HCT116 (cell line): Measurements from ENCODE around the gene TREM1. TPM values are rescaled to one million over a fixed set of nuclear protein-coding genes. Genes with fewer than 3 reads are reported as not detected.

Source experiments
- ATAC-seq: fragments of 200-7000 bp; cut with Tn5 transposase; 2 replicates; pipeline ENCODE4 v1.9.1; 2020; ENCODE audit warnings: mild to moderate bottlenecking, moderate library complexity
- BruUV-seq: library from RNA; stranded (reverse); fragments of 400-500 nt; replicated peaks from 2 replicates; lab custom pipeline; 2021; lab: Mats Ljungman, UMichigan
- CTCF ChIA-PET: fragments of 300-600 bp; sonication (Branson Sonifier 250); formaldehyde crosslinking; loops from one replicate; lab custom pipeline; 2021; ENCODE audit warnings: antibody characterized with exemption; lab: Charles Lee
- POLR2A ChIA-PET: fragments of 300-600, 350-600 bp; sonication (Branson Sonifier 250); formaldehyde crosslinking; loops from one replicate; lab custom pipeline; 2021; ENCODE audit warnings: antibody characterized with exemption; lab: Charles Lee
- RAD21 ChIA-PET, 2 experiments: fragments of 300-600 bp; sonication (Branson Sonifier 250); formaldehyde crosslinking; loops; one replicate each; lab custom pipeline; 2023; ENCODE audit warnings: low total read pairs in 2 of 2; ENCODE audit not compliant: uncharacterized antibody in 2 of 2, unreplicated experiment in 2 of 2, low non-redundant PET in 1 of 2; lab: Charles Lee
- DNase-seq: peaks from one replicate; pipeline ENCODE4 v3.0.0-alpha.2; 2010; ENCODE audit warnings: low read depth, low spot score
- H2AFZ ChIP-seq: fragments of 200-600 bp; shearing (Covaris generic), sonication (generic); 2 replicates; pipeline ENCODE4 v1.6.1; 2017; ENCODE audit warnings: low read depth, mixed run types, mixed read lengths, antibody characterized with exemption, low read length; ENCODE audit not compliant: poor library complexity, severe bottlenecking
- H3K27ac ChIP-seq: 2 replicates; pipeline ENCODE4 v1.5.1; 2012; ENCODE audit warnings: low read depth, low read length
- H3K27me3 ChIP-seq: fragments of 200-600 bp; sonication (generic); 2 replicates; pipeline ENCODE4 v1.6.1; 2016; ENCODE audit warnings: mixed run types, low read length, mixed read lengths; ENCODE audit not compliant: insufficient read depth
- H3K36me3 ChIP-seq, 2 experiments: fragments of 200-500 bp in 1 of 2; fragments of 200-600 bp in 1 of 2; sonication (Bioruptor generic) in 1 of 2; sonication (generic) in 1 of 2; 2 replicates each; pipeline versions ENCODE4 v1.5.1 to v1.6.1; 2014 to 2016; ENCODE audit warnings: low read length in 2 of 2, inconsistent platforms in 1 of 2, mixed read lengths in 1 of 2, mixed run types in 1 of 2; ENCODE audit not compliant: insufficient read depth in 2 of 2, control insufficient read depth in 1 of 2
- H3K4me1 ChIP-seq, 2 experiments: fragments of 200-600 bp in 1 of 2; sonication (generic) in 1 of 2; 2 replicates each; pipeline versions ENCODE4 v1.5.1 to v1.6.1; 2012 to 2017; ENCODE audit warnings: low read length in 2 of 2, inconsistent platforms in 1 of 2, mild to moderate bottlenecking in 1 of 2, mixed read lengths in 1 of 2, mixed run types in 1 of 2, moderate library complexity in 1 of 2; ENCODE audit not compliant: insufficient read depth in 2 of 2, control insufficient read depth in 1 of 2
- H3K4me2 ChIP-seq: fragments of 200-600 bp; sonication (generic); 2 replicates; pipeline ENCODE4 v1.6.1; 2017; ENCODE audit warnings: mixed run types, low read length, mixed read lengths
- H3K4me3 ChIP-seq, 2 experiments: fragments of 200-600 bp in 1 of 2; sonication (generic) in 1 of 2; replicated peaks in 1 of 2; 2 replicates each; pipeline ENCODE4 v1.5.1; 2011 to 2016; ENCODE audit warnings: low read length in 2 of 2, control low read depth in 1 of 2, low read depth in 1 of 2, mild to moderate bottlenecking in 1 of 2, mixed read lengths in 1 of 2, mixed run types in 1 of 2
- H3K79me2 ChIP-seq: fragments of 200-600 bp; sonication (generic); 2 replicates; pipeline ENCODE4 v1.6.1; 2017; ENCODE audit warnings: mild to moderate bottlenecking, mixed run types, low read length, moderate library complexity, mixed read lengths; ENCODE audit not compliant: insufficient read depth
- H3K9ac ChIP-seq: fragments of 200-600 bp; sonication (generic); 2 replicates; pipeline ENCODE4 v1.6.1; 2016; ENCODE audit warnings: low read length, mixed read lengths
- H3K9me2 ChIP-seq: fragments of 200-600 bp; sonication (generic), shearing (Covaris generic); 2 replicates; pipeline ENCODE4 v1.6.1; 2017; ENCODE audit warnings: mixed run types, mild to moderate bottlenecking, moderate library complexity; ENCODE audit not compliant: insufficient read depth
- H3K9me3 ChIP-seq, 2 experiments: fragments of 200-500 bp in 1 of 2; fragments of 200-600 bp in 1 of 2; sonication (Bioruptor generic) in 1 of 2; sonication (generic) in 1 of 2; 2 replicates each; pipeline ENCODE4 v1.6.1; 2014 to 2017; ENCODE audit warnings: low read length in 2 of 2, mixed read lengths in 2 of 2, inconsistent platforms in 1 of 2, low read depth in 1 of 2, mild to moderate bottlenecking in 1 of 2, mixed run types in 1 of 2, moderate library complexity in 1 of 2; ENCODE audit not compliant: control insufficient read depth in 1 of 2, insufficient read depth in 1 of 2
- H4K20me1 ChIP-seq: fragments of 200-600 bp; sonication (generic), shearing (Covaris generic); 2 replicates; pipeline ENCODE4 v1.6.1; 2017; ENCODE audit warnings: mixed run types, mild to moderate bottlenecking, moderate library complexity; ENCODE audit not compliant: insufficient read depth
- EGR1 ChIP-seq: IDR thresholded peaks from 2 replicates; pipeline ENCODE4 v1.6.1; 2012; ENCODE audit warnings: low read depth
- EZH2 ChIP-seq: fragments of 200-600 bp; sonication (generic); IDR thresholded peaks from 2 replicates; pipeline ENCODE4 v1.6.1; 2017; ENCODE audit warnings: antibody characterized with exemption, mixed run types
- EZH2phosphoT487 ChIP-seq: fragments of 200-600 bp; IDR thresholded peaks from 2 replicates; pipeline ENCODE4 v1.6.1; 2018; ENCODE audit warnings: antibody characterized with exemption, borderline replicate concordance
- POLR2A ChIP-seq: IDR thresholded peaks from 2 replicates; pipeline ENCODE4 v1.7.0; 2011; ENCODE audit warnings: borderline replicate concordance; ENCODE audit not compliant: insufficient read depth, insufficient read length; ENCODE audit errors: extremely low read depth
- POLR2AphosphoS5 ChIP-seq: IDR thresholded peaks from 2 replicates; pipeline ENCODE4 v1.6.1; 2011; ENCODE audit warnings: mild to moderate bottlenecking, low read depth, low read length, moderate library complexity
- SP1 ChIP-seq: IDR thresholded peaks from 2 replicates; pipeline ENCODE4 v1.6.1; 2012; ENCODE audit warnings: low read depth
- SRF ChIP-seq: IDR thresholded peaks from 2 replicates; pipeline ENCODE4 v1.6.1; 2012; ENCODE audit warnings: low read depth
- TCF7L2 ChIP-seq: IDR thresholded peaks from 2 replicates; pipeline ENCODE4 v1.7.0; 2011; ENCODE audit warnings: borderline replicate concordance, inconsistent platforms; ENCODE audit not compliant: insufficient read depth, insufficient read length; ENCODE audit errors: extremely low read depth
- YY1 ChIP-seq: IDR thresholded peaks from 2 replicates; pipeline ENCODE4 v1.6.1; 2011; ENCODE audit warnings: low read length, low read depth, moderate library complexity, mild to moderate bottlenecking; ENCODE audit not compliant: insufficient replicate concordance; ENCODE audit errors: extremely low read depth
- ZFX ChIP-seq: fragments of 450-650 bp; IDR thresholded peaks from 2 replicates; pipeline ENCODE4 v1.6.1; 2017
- ZNF274 ChIP-seq: fragments of 200-500 bp; sonication (Bioruptor generic); IDR thresholded peaks from 2 replicates; pipeline ENCODE4 v1.6.1; 2014; ENCODE audit warnings: mild to moderate bottlenecking, low read depth, low read length, inconsistent platforms
- intact Hi-C: fragments of 100-400 bp; cut with micrococcal nuclease; formaldehyde crosslinking; loops from 2 replicates; pipeline ENCODE4 v1.10.0; 2022
- total RNA-seq: library from RNA; stranded (reverse); gene quantifications from one replicate; pipeline ENCODE4 v1.2.1, GENCODE V29; 2021; ENCODE audit not compliant: unreplicated experiment
- TF ChIP-seq, protein P1 (sequence below): IDR thresholded peaks from 2 replicates; pipeline ENCODE4 v1.6.1; 2012
- TF ChIP-seq, protein P2 (sequence below), 3 experiments: fragments of 200-600 bp in 1 of 3; sonication (generic) in 1 of 3; IDR thresholded peaks in 2 of 3; conservative IDR thresholded peaks in 1 of 3; 2 replicates each; pipeline ENCODE4 v1.5.1; 2012 to 2017; ENCODE audit warnings: low read depth in 2 of 3, low read length in 2 of 3, antibody characterized with exemption in 1 of 3, borderline replicate concordance in 1 of 3, control low read depth in 1 of 3, mild to moderate bottlenecking in 1 of 3, mixed read lengths in 1 of 3, mixed run types in 1 of 3, moderate library complexity in 1 of 3; ENCODE audit not compliant: insufficient read depth in 1 of 3

The TREM1 gene
- total RNA-seq, 1 experiment from 2014 or later: 0.22 TPM

- ChIA-PET CTCF (no interaction called here), RAD21 (no interaction called here), POLR2A (no interaction called here)
- no peak overlapping the region for H2AFZ ChIP-seq
- H3K9me2 ChIP-seq: no peaks in the 10 kb centered on the region
- H4K20me1 ChIP-seq: no peaks in the 10 kb centered on the region
- DNase-seq (no peak), ATAC-seq (no peak)
- TF ChIP-seq EZH2phosphoT487 (no peak), EGR1 (no peak), SRF (no peak), TCF7L2 (no peak), YY1 (no peak), ZNF274 (no peak), EZH2 (no peak), POLR2AphosphoS5 (no peak), ZFX (no peak), POLR2A (no peak), SP1 (no peak)
- TF ChIP-seq, protein P1, sequence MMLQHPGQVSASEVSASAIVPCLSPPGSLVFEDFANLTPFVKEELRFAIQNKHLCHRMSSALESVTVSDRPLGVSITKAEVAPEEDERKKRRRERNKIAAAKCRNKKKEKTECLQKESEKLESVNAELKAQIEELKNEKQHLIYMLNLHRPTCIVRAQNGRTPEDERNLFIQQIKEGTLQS: no peak
- TF ChIP-seq, protein P2, sequence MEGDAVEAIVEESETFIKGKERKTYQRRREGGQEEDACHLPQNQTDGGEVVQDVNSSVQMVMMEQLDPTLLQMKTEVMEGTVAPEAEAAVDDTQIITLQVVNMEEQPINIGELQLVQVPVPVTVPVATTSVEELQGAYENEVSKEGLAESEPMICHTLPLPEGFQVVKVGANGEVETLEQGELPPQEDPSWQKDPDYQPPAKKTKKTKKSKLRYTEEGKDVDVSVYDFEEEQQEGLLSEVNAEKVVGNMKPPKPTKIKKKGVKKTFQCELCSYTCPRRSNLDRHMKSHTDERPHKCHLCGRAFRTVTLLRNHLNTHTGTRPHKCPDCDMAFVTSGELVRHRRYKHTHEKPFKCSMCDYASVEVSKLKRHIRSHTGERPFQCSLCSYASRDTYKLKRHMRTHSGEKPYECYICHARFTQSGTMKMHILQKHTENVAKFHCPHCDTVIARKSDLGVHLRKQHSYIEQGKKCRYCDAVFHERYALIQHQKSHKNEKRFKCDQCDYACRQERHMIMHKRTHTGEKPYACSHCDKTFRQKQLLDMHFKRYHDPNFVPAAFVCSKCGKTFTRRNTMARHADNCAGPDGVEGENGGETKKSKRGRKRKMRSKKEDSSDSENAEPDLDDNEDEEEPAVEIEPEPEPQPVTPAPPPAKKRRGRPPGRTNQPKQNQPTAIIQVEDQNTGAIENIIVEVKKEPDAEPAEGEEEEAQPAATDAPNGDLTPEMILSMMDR (IDR thresholded peaks at IDR 0.05 in 2 of 3, conservative IDR thresholded peaks at IDR 0.05 in 1 of 3; ENCODE audit: borderline replicate concordance in 1 of 3, insufficient read depth in 1 of 3, low read depth in 2 of 3, low read length in 2 of 3): no peak
- H3K79me2 ChIP-seq: no peaks in the 10 kb centered on the region
- H3K4me2 ChIP-seq: no peak overlapping the region
- intact Hi-C loops: no loop called here
- H3K27ac ChIP-seq: no peak overlapping the region
- H3K4me1 ChIP-seq: no peaks in the 10 kb centered on the region
- no peaks in the 10 kb centered on the region for H3K36me3 ChIP-seq
- BruUV-seq: no TSS peak
- H3K27me3 ChIP-seq: peaks cover 33% of the 10 kb centered on the region
- H3K4me3 ChIP-seq: no peak overlapping the region
- peaks cover 0 to 5% of the 10 kb centered on the region in 2 experiments; a peak in 1 of 4 replicates for H3K9me3 ChIP-seq
- no peak overlapping the region for H3K9ac ChIP-seq
Measured at GRCh38 chr6:41224800-41225199, 61.7 kb downstream of the TREM1 start.

Other genes starting within 250 kb of the TREM1 start
- 2.2 TPM for gene UNC5CL, start 247.5 kb downstream of the TREM1 start, total RNA-seq
- gene TSPO2, start 244.2 kb downstream of the TREM1 start, total RNA-seq: not detected
- gene APOBEC2, start 233.5 kb downstream of the TREM1 start, total RNA-seq: not detected
- gene OARD1, start 214.3 kb downstream of the TREM1 start, total RNA-seq: 28.7 TPM
- gene NFYA, start 213.7 kb downstream of the TREM1 start, total RNA-seq: 28.7 TPM
- not detected for gene TREML1, start 132.3 kb downstream of the TREM1 start, total RNA-seq
- gene TREM2, start 123.6 kb downstream of the TREM1 start, total RNA-seq: not detected
- not detected for gene TREML2, start 85.5 kb downstream of the TREM1 start, total RNA-seq
- not detected for gene TREML4, start 58.3 kb downstream of the TREM1 start, total RNA-seq
- not detected for gene NCR2, start 48.9 kb upstream of the TREM1 start, total RNA-seq